ENCODE results near the gene AGAP1. TPM values are rescaled to one million over a fixed set of nuclear protein-coding genes. Genes with fewer than 3 reads are reported as not detected.

AGAP1 gene
- total RNA-seq, 1 experiment from 2014 or later = 18.3 TPM

DNA sequence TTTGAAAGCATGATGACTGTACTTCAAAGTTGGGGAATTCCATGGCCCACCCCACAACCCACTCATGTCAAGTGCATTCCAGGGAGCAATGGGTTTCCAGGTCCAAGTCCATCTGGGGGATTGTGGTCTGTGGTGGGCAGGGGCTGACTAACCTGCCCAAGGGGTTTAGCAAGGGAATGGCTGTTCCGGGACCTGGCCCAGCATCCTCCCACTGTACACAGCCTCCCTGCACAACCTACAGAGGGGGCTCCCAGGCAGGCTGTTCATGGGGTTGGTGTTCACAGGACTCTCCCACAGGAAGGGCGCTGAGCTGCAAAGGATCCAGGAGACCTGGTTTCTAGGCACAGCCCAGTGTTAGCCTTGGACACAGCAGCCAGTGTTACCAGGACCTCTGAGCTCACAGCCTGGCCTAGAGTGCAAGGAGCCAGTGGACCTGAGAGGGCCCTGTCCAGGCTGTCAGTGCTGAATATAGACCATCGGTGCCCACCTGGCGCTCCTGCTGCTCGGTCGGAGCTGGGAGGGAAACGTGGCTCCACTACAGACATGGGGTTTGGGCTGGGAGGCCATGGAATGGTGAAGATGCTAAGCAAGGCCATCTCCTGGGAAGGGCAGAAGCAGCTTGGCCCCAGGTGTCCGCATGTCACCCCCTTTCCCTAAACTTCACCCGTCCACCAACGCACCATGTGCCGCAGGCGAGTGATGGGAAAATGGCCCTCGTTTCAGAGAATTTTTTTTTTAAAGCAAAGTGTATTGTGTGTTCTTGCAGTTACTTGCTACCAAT, 357.1 kb downstream of the AGAP1 start:
- DNase-seq (ENCODE audit: extremely low read depth, low read depth) = no peak

DNA sequence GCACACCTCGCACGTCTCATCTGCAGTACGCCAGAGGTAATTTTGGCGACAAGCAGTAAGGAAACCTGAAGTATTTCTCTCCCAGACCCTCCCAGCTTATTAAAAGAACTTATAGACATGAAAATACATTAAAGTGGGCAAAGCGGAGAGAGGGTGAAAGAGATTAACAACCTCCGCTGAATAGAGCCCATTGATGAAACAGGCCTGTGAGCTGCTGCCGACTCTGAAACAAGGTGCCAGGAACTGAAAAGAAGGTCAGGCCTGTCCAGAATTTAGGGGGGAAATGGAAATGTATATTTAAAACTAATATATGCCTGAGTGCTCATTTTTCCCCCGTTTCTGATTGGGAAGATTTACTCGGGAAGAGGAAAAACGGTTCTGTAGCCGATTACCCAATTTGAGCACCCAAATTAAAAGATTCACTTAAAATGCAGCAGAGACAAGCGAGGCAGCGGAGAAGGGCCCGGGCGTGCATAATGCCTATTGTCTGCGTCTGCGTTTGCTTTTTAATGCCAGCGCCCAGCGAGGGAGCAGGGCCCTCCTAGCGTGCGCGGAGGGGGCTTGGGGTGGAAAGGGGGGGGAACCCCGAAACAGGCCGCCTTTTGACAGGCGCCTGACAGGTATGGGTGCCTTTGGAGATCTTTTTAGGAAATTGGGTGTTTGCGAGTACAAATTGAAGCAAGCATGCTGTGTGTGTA, 358.1 kb downstream of the AGAP1 start:
- DNase-seq (ENCODE audit: extremely low read depth, low read depth) = no peak

DNA sequence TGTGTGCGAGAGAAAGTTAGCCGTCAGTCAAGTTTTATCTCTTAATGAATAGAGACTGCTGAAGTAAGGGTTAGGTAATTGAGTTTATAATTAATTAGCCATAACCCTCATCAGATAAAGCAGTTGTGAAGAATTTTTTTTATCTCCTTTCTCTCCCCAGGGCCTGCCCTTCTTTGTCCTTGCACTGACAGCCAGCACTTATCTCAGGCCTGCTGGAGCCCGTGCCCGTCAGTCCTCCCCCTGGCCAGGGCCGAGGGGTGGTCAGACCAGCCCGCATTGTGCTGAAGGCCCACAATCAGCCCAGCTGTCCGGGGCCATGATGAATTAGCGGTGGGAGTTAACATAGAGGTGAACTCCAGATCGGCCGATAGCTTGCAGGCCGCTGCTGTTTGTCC, 358.7 kb downstream of the AGAP1 start:
- no peak for DNase-seq (ENCODE audit: extremely low read depth, low read depth)

DNA sequence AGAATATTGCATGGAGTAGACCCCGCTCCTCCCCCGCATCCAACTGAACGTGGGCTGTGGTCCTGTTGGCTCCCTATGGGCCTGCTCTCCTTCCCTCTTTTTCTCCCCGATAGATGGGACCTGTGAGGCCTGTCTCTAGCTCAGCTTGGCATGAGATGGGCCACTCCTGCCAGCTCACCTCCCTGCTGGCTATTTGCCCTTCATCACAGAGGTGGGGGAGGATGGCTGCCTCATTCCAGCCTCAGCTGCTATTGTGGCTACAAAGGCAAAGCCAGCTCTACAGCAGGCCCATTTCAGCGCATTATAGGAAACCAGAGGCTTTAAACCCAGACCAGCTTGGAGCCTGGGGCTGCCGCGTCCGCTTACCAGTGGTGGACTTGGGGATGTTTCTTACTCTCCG, 360.4 kb downstream of the AGAP1 start:
- no peak for DNase-seq (ENCODE audit: extremely low read depth, low read depth)

DNA sequence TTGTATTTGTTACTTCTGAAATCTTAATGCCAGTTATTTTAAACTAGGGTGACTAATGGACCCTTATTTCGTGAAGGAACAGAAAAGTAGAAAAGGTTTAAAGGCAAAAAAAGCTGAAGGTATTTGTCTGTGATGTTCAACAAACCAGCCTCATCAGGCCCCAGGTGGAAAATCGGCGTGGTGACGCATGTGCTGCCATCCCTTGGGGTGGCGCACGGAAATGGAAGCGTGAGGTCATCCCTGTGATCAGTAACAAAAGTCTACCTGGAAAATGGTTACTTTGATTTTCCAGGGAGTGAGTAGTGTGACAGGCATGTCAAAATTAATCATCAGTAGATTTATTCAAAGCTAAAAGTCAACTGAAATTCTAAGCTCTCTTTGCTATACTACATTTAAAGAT, 361.2 kb downstream of the AGAP1 start:
- DNase-seq (ENCODE audit: extremely low read depth, low read depth) = no peak

DNA sequence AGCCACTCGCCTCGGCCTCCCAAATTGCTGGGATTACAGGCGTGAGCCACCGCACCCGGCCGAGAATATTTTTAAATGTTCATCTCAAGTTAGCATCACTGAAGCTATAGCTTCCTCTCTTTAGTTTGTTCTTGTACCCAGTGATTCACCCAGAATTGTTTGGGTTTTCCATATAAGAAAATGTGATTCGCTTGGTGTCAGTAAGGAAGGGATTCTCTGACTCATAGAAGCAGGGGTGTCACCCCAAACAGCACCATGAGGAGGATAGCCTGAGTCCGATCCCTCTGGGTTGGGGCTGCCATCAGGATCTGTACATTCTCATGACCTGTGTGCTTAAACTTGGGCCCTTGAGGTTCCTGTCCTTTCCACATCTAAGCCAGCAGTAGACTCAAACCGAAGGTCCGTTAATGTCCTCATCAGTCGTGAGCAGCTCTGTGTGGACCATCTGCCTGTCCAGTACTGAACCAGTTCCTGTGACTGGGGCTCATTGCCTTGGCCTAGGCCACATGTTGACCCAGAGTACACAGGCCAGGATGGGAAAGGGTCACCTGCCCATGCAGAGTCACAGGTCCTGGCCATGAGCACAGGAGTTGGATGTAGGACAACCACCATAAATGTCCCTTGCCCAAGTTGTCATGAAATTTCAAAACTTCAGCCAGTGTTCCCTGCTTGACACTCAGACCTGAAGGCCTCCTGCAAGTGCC, 362.5 kb downstream of the AGAP1 start:
- DNase-seq (ENCODE audit: extremely low read depth, low read depth) = no peak

DNA sequence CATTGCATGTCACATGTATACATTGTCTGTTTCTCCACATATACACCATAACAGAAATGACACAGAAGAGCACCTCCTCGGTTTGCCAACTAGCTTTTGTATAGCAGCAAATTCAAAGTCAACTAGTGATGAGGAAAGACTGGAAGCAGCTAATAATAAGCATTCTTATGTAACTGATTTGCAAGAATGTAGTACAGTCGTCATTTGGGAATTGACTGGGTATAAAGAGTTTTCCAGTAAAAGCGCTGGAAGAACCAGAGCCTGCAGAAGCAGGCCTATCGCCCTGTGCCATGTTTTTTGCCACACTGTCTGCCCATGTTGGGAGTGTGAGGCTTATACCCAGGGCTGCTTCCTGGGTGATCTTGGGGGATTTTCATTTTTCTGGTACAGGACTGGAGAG, 363.8 kb downstream of the AGAP1 start:
- no peak for DNase-seq (ENCODE audit: extremely low read depth, low read depth)

DNA sequence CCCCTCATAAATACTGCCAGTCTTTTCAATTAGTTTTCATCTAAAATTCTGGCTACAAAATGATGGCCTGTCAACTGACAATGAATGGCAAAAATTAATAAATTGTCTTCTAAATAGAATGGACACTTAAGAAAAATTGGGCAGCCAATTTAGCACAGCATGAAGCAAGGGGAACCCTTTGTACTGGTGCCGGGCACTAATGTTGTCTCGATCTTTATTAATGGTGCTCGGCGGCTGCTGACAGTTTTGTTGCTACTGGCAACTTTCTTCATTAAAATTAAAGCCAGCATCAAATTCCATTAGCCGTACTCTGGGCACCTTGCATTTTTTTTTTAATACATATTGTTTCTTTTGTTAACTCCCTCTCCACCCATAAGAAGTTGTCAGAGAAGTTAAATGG, 365.0 kb downstream of the AGAP1 start:
- no peak for DNase-seq (ENCODE audit: extremely low read depth, low read depth)

DNA sequence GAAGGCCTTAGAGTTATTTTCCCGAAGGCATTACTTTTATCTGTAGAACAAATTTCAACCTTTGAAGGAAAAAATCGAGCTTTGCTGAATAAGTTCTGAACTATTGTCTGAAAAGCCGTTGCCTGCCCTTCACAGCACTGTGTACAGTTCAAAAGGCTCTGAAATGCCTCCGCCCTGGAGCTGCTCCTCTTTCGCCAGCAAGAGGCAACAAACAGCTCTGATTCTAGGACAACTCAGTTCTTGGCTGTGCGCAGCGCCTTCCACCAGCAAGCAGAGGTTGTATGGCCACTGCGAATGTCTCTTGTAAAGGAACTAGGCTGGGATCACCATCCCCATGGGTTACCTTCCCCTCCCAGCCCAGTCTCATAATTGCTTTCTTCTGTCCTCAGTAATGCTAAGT, 365.8 kb downstream of the AGAP1 start:
- no peak for DNase-seq (ENCODE audit: extremely low read depth, low read depth)

DNA sequence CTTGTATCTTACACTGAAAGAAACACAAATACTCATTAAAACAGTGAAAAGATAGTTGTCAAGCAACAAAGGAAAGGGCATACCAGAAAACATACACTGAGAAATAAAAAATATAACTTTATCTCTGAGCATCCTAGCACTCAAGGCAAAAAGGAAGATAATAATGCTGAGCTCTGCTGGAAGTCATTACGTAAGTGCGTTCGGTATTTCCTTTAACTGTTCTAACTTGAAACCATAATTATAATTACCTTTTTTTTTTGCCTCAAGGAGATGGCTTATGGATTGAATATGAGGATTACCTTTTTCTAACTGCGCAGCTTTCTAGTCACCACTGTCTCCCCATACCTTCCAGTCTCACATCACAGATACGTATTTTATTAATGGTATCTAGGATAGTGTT, 366.3 kb downstream of the AGAP1 start:
- no peak for DNase-seq (ENCODE audit: extremely low read depth, low read depth)

DNA sequence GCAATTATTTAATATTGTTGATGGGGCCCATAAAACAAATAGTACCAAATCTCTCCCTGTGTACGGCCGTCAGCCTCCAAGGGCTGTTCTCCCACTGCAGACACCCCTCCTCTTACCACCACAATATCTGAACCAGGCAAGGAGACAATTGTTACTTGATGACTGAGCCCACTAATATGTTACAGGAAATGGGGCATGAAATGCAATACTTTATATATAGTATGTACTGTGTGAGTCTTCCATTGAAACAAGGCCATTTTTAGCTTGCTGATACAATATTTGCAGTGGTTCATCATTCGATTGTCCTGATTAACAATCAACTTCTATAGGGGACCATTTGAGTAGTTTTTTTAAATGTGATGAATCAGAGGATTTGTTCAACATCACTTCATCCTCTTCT, 367.0 kb downstream of the AGAP1 start:
- no peak for DNase-seq (ENCODE audit: extremely low read depth, low read depth)

DNA sequence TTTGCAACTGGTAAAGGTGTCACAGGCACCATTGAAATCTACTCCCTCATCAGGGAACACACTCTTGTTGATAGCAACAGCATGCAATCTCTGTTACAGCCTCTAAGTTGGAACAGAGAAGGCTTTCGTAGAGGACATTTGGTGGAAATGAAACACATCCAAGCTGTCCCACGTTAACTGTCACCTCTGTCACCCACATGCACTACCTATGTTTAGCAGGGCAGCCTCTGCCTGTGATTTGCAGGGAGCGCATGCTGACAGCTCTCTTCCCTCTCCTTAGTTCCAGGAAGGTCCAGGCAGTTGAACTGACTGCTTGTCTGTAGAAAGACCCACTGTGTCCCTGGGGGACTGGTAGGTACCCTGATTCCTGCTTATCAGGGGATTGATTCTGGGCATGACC, 367.5 kb downstream of the AGAP1 start:
- no peak for DNase-seq (ENCODE audit: extremely low read depth, low read depth)

DNA sequence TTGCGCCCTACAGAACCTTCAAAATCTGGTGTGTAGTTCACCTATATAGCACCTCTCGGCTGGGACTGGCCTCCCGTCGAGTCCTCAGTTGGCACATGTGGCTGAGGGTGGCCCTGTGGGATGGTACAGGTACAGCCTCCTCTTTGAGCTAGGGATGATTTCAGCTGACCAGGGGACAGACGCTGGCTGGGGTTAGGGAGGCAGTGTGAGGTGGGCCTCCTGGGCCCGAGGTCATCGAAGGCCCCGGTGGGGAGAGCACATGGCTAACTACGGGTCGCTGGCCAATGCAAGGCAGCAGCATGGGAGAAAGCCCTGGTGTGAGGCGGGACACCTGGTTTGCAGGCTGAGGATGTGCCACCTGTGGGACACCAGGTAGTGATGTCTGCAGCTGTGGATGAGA, 369.6 kb downstream of the AGAP1 start:
- no peak for DNase-seq (ENCODE audit: extremely low read depth, low read depth)

DNA sequence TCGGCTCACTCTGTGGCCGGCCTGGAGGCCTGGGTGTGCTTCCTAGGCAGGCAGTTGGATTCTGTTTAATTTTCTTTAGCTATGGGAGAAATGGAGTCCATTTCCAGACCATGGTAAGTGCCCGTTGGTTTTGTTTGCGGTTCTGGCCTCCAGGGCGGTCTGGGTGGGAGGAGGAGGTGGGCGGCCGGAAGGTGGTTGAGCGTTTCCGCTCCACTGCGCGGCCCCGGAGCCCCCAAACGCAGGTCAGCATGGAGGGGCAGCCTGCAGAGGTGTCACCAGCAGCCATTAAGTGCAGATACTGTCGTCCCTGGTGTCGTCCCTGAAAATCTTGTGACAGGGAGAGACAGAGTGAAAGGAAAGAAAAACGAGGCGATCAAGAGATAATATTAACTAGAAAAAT, 370.5 kb downstream of the AGAP1 start:
- DNase-seq (ENCODE audit: extremely low read depth, low read depth) = no peak

DNA sequence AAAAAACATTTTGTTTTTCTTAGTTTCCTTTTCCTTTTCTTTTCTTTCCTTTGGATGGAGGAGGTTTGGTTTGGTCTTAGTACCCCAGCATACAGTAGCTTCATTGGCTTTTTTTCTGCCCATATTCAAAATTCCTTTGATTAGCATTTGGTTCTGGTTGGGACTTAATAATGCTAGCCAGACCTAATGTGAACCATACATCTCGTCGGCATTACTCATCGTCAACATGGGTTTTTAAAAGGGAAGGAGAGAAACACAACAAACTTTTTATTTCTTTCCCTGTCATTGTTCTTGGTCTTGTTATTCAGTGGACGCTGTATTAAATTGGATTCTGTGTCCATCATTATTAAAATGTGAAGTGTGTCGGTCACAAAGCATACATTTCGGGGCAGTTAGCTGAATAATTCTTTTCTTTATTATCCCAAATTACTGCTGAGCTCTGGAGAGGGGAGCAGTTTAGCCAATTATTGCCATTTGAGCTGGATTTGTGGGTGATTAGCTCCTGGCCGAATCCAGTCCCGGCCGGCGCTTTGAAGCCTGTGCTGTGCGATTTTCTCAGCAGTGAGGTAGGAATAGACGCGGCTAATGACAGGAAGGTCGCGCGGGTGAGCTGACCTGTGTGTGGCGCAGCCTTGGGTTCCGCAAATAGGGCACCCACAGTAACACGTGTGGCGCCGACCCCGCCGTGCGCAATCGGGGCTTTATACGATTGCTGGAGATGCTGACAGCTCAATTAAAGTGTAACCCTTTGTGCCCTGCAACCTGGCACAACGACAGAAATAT, 371.1 kb downstream of the AGAP1 start:
- no peak for DNase-seq (ENCODE audit: extremely low read depth, low read depth)

DNA sequence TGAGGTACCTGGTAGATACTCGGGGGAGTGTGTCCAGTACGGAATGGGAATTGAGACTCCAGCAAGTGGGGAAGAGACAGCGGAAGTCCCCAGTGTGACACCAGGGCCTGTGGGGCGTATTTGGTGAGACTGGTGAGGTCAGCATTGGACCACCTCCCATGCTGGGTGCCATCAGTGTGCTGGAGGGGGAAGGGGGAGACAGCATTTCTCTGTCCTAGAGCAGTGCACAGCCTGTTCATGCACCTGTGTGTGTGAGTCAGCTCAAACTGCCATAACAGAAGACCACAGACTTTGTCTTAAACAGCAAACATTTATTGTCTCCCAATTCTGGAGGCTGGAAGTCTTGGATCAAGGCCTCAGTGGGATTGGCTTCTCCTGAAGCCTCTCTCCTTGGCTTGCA, 372.5 kb downstream of the AGAP1 start:
- DNase-seq (ENCODE audit: extremely low read depth, low read depth) = no peak

DNA sequence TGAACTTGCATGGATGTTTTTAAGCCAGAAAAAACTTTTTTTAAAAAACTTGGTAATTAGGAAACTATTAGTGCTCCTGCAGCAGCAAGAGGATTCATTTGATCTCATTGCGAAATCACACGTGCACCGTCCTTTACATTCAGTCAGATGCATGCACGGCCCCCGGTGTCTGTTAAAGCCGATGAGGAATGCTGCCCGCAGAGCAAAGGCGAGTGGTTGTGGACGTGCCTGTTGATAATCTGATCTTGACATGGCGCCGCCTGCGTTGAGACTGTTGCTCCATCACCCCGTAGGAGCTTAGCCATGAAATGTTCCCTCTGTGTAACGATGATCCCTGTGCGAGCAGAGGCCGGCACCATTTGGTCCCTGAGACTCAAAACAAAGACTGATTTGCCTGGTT, 374.4 kb downstream of the AGAP1 start:
- no peak for DNase-seq (ENCODE audit: extremely low read depth, low read depth)

DNA sequence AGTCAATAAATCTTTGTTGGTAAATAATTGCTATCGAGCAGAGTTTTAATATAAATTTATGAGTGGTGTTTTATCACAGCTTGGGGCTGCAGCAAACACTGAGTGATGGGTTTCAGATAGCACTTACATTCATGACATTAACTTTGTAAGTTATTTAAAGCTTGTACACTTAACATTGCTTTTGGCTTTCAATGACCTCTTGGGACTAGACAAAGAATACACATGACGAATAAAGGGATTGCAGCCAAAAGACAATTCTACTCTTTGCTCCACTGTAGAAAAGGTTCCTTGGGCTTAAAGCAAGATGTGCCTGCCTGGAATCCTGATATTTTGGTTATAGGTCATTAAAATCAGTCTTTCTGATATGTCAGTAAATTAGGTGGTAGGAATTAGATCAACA, 374.8 kb downstream of the AGAP1 start:
- DNase-seq (ENCODE audit: extremely low read depth, low read depth) = no peak

DNA sequence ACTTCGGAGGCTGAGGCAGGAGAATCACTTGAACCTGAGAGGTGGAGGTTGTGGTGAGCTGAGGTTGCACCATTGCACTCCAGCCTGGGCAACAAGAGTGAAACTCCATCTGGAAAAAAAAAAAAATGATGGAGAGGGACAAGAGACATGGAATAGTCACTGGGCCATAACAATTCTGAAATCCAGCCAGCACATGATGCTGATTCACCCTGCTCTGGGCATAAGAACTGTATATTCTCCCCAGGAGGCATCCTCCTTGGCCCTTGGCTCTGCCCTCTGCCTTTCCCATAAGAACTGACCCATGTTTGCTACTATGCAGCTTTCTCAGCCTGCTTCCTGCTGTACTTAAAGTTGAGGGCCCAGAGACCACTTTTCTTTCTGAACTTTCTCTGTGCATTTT, 376.7 kb downstream of the AGAP1 start:
- no peak for DNase-seq (ENCODE audit: extremely low read depth, low read depth)

DNA sequence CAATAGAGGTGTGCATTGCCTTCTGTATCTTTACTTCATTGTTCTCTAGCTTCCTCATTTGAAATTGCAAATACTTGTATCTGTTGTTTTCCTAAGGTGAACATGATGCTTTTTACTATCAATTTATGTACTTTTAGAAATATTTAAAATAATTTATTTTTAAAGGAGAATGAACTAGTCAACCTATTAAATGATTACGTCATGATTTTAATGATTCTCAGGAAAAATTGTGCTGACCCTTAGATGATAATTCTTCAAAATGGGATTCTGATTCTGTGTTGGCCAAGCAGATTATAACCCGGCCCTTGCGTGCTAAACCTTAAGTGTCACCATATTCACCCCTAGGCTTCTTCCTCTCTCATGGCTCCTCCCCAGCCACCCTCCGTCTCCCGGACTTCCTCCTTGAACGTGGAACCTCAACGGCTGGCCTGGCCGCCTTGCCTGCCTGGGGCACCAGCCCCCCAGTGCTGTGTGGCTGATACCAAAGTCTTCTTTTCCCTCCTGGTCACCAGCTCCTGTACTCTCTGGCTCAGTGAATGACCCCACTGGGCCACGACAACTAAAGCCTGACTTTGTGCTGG, 382.3 kb downstream of the AGAP1 start:
- DNase-seq (ENCODE audit: extremely low read depth, low read depth) = no peak
